Breast epithelium (tissue), 4 donors: ENCODE data around the gene ZBTB43. TPM values are rescaled to one million over a fixed set of nuclear protein-coding genes. Genes with fewer than 3 reads are reported as not detected.

ENCODE experiments used
- DNase-seq, 2 donors: peaks; one replicate each; pipeline ENCODE4 v3.0.0-alpha.2; 2019; ENCODE audit warnings: low spot score in 2 of 2
- H3K27ac ChIP-seq, 2 donors: fragments of 200-600 bp; sonication (generic) in 1 of 2; one replicate each; pipeline ENCODE4 v1.5.1; 2016 to 2019; ENCODE audit warnings: mild to moderate bottlenecking in 1 of 2
- H3K27me3 ChIP-seq, 2 donors: fragments of 200-600 bp; sonication (generic) in 1 of 2; one replicate each; pipeline versions ENCODE4 v1.5.1 to v1.6.0; 2017 to 2019; ENCODE audit warnings: control low read depth in 1 of 2, mild to moderate bottlenecking in 1 of 2
- H3K36me3 ChIP-seq: fragments of 200-600 bp; one replicate; pipeline ENCODE4 v1.5.1; 2019
- H3K4me1 ChIP-seq, 2 donors: fragments of 200-600 bp; sonication (generic); one replicate each; pipeline ENCODE4 v1.5.1; 2016 to 2019; ENCODE audit warnings: control low read depth in 1 of 2
- H3K4me3 ChIP-seq, 3 donors: fragments of 200-600 bp; sonication (generic); 1 replicate in 2 of 3; 2 replicates in 1 of 3; pipeline ENCODE4 v1.5.1; 2016 to 2019; ENCODE audit warnings: mild to moderate bottlenecking in 3 of 3, moderate library complexity in 2 of 3
- H3K9me3 ChIP-seq, 2 donors: fragments of 200-600 bp; sonication (generic) in 1 of 2; one replicate each; pipeline ENCODE4 v1.5.1; 2016 to 2019; ENCODE audit warnings: control low read depth in 1 of 2
- CTCF ChIP-seq, 3 donors: fragments of 450-650 bp; IDR thresholded peaks; one replicate each; pipeline ENCODE4 v1.5.1; 2016 to 2017; ENCODE audit warnings: antibody characterized with exemption in 3 of 3, mild to moderate bottlenecking in 3 of 3, moderate library complexity in 3 of 3
- POLR2A ChIP-seq: fragments of 450-650 bp; IDR thresholded peaks from one replicate; pipeline ENCODE4 v1.6.1; 2016; ENCODE audit warnings: antibody characterized with exemption, mild to moderate bottlenecking, moderate library complexity
- POLR2AphosphoS5 ChIP-seq, 3 donors: sonication (generic); formaldehyde crosslinking; IDR thresholded peaks; one replicate each; pipeline ENCODE4 v1.6.1; 2017; ENCODE audit warnings: antibody characterized with exemption in 3 of 3
- intact Hi-C: fragments of 100-400 bp; cut with DNase I; formaldehyde crosslinking; loops from one replicate; pipeline ENCODE4 v1.15.1; 2023; ENCODE audit warnings: low total_unique reads
- total RNA-seq, 3 donors: library from RNA; depleted of rRNA; stranded (reverse); fragments of >200 nt; gene quantifications; one replicate each; pipeline ENCODE4 v1.1.0, GENCODE V29; 2016

ZBTB43 gene
- total RNA-seq, 3 donors from 2014 or later = 10.9 to 20.6 (median 13.1) TPM

GRCh38 chr9:126834672-126835071 lies 29.8 kb downstream of the ZBTB43 start:
- Histone ChIP-seq H3K36me3 (no peaks in the 10 kb centered on the region), H3K4me3 (no peak overlapping the region), H3K9me3 (no peaks in the 10 kb centered on the region), H3K27ac (no peak overlapping the region), H3K4me1 (no peaks in the 10 kb centered on the region), H3K27me3 (no peaks in the 10 kb centered on the region)
- intact Hi-C loops = no loop called here
- no peak for DNase-seq
- TF ChIP-seq POLR2AphosphoS5 (IDR thresholded peaks at IDR 0.05) (no peak), CTCF (IDR thresholded peaks at IDR 0.05) (no peak), POLR2A (no peak)

GRCh38 chr9:126836216-126836615 lies 31.4 kb downstream of the ZBTB43 start:
- Histone ChIP-seq H3K4me3 (no peak overlapping the region), H3K27me3 (no peaks in the 10 kb centered on the region), H3K27ac (no peak overlapping the region), H3K4me1 (no peaks in the 10 kb centered on the region), H3K9me3 (no peaks in the 10 kb centered on the region), H3K36me3 (no peaks in the 10 kb centered on the region)
- no peak for TF ChIP-seq CTCF (IDR thresholded peaks at IDR 0.05)
- TF ChIP-seq POLR2A = no peak
- no peak for TF ChIP-seq POLR2AphosphoS5 (IDR thresholded peaks at IDR 0.05)
- DNase-seq = no peak
- intact Hi-C loops = no loop called here

- Histone ChIP-seq H3K4me3 (peak overlapping the region in 1 of 3 donors; percentile 10), H3K4me1 (no peaks in the 10 kb centered on the region), H3K27ac (peak overlapping the region; percentile 74 to 83), H3K27me3 (no peaks in the 10 kb centered on the region), H3K36me3 (no peaks in the 10 kb centered on the region), H3K9me3 (no peaks in the 10 kb centered on the region)
- TF ChIP-seq CTCF (IDR thresholded peaks at IDR 0.05) (no peak), POLR2AphosphoS5 (IDR thresholded peaks at IDR 0.05) (no peak), POLR2A (no peak)
- intact Hi-C loops = no loop called here
- peak in 1 of 2 donors; percentile 54 for DNase-seq
These were observed 33.4 kb downstream of the ZBTB43 start for GRCh38 chr9:126838055-126838811.

- no peaks in the 10 kb centered on the region for H3K36me3 ChIP-seq
- no peaks in the 10 kb centered on the region for H3K9me3 ChIP-seq
- peaks cover 0 to 4% of the 10 kb centered on the region in 2 donors for H3K4me1 ChIP-seq
- peak overlapping the region; percentile 74 to 83 for H3K27ac ChIP-seq
- H3K4me3 ChIP-seq = peak overlapping the region in 1 of 3 donors; percentile 10
- no peaks in the 10 kb centered on the region for H3K27me3 ChIP-seq
- DNase-seq = no peak
- intact Hi-C loops = no loop called here
- TF ChIP-seq CTCF (IDR thresholded peaks at IDR 0.05) = no peak
- no peak for TF ChIP-seq POLR2AphosphoS5 (IDR thresholded peaks at IDR 0.05)
- TF ChIP-seq POLR2A = no peak
These were observed 34.1 kb downstream of the ZBTB43 start for GRCh38 chr9:126838895-126839294.

GRCh38 chr9:126839301-126839700 lies 34.5 kb downstream of the ZBTB43 start:
- TF ChIP-seq CTCF (IDR thresholded peaks at IDR 0.05) (no peak), POLR2AphosphoS5 (IDR thresholded peaks at IDR 0.05) (no peak), POLR2A (no peak)
- Histone ChIP-seq H3K27ac (peak overlapping the region; percentile 74 to 83), H3K36me3 (no peaks in the 10 kb centered on the region), H3K27me3 (no peaks in the 10 kb centered on the region), H3K9me3 (no peaks in the 10 kb centered on the region), H3K4me3 (no peak overlapping the region), H3K4me1 (peaks cover 0 to 7% of the 10 kb centered on the region in 2 donors)
- DNase-seq = no peak
- intact Hi-C loops = no loop called here
